Neural progenitor cell (in vitro differentiated cells): Measurements from ENCODE around the gene BMPER.

Experiments used
- EZH2 ChIP-seq: fragments of 200-600 bp; sonication (generic); IDR thresholded peaks from 2 replicates; pipeline ENCODE4 v1.6.1; 2017; ENCODE audit warnings: antibody characterized with exemption, mild to moderate bottlenecking, moderate library complexity
- EZH2phosphoT487 ChIP-seq: fragments of 200-600 bp; sonication (generic); IDR thresholded peaks from 2 replicates; pipeline ENCODE4 v1.6.1; 2017; ENCODE audit warnings: antibody characterized with exemption

- no peak for TF ChIP-seq EZH2
- TF ChIP-seq EZH2phosphoT487: no peak
Observed at GRCh38 chr7:34081935-34082334, 176.6 kb downstream of the BMPER start.
